HG03175 (cell line): ENCODE results near the gene NELFB.

ENCODE experiments used
- ATAC-seq: cut with Tn5 transposase; IDR thresholded peaks from one replicate; pipeline ENCODE4 v1.9.1; 2021; ENCODE audit warnings: mild to moderate bottlenecking, moderate library complexity; ENCODE audit not compliant: unreplicated experiment

The NELFB gene

GRCh38 chr9:137311986-137312851 lies 57.1 kb downstream of the NELFB start:
- ATAC-seq, result no peak

DNA sequence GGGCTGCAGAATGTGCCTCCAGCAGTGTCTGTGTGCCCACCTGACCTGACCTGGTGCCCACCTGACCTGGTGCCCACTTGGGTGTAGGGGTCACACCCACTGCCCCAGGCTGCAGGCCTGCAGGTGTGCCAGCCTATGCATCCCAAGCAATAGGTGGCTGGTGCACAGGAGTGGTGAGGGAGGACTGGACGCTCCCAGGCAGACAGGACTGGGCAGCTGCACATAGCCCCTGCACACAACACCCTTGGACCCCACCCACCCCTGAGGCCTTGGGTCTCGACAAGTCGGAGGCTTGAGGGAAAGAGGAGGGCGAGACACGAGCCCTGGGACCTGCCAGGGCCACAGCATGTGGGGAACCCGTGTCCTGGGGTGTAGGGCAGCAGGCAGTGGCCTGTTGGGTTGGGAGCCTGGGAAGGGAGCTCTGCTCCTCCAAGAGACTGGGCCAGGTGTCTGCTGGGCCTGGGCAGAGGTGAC lies 57.8 kb downstream of the NELFB start:
- ATAC-seq, result no peak

DNA sequence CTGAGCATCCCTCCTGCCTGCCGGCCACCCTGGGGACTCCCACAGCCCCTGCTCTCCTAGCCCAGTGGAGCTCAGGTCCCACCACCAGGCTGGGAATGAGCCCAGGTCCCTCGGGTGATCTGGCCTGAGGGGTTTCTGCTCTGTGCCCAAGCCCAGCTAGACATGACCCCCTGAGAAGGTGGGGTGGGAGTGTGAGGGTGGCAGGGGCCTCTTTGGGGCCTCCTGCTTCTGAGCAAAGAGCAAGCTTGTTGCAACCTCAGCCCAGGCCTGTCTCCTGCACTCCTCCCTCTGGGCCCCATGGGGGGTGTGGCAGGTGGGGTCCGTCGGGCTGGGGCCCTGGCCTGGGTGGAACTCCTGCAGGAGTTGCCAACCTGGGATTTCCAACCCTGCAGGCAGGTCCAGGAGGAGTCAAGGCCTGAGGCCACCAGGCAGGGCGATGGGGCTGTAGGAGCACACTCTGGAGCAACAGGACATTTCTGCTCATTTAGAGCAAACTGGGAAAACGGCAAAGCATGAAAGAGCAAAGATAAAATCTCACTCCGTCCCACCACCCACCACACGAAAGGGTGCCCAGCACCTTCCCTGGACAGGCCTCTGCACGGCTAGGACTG lies 58.3 kb downstream of the NELFB start:
- ATAC-seq, result no peak

GRCh38 chr9:137313956-137314560 lies 58.9 kb downstream of the NELFB start:
- ATAC-seq, result no peak

GRCh38 chr9:137314561-137315560 lies 59.7 kb downstream of the NELFB start:
- ATAC-seq, result no peak

DNA sequence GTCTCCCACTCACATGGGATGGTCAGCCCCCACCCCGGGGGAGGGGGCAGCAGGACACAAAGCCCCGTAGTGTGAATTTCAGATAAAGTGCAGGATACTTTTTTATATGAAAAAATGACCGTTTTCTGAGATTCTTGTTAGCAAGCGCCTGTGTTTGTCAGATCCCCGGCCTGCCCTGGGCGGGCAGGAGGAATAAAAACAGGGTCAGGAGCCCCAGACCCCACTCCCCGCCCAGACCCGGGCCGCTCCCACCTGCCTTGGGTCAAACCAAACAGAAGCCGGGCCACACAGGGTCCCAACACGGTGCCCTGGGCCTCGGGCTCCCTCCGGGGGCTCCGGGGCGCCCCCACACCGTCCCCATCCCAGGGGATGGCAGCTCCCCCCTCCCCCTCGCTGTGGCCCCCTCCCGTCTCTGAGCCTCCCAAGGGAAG lies 60.5 kb downstream of the NELFB start:
- ATAC-seq, result no peak

DNA sequence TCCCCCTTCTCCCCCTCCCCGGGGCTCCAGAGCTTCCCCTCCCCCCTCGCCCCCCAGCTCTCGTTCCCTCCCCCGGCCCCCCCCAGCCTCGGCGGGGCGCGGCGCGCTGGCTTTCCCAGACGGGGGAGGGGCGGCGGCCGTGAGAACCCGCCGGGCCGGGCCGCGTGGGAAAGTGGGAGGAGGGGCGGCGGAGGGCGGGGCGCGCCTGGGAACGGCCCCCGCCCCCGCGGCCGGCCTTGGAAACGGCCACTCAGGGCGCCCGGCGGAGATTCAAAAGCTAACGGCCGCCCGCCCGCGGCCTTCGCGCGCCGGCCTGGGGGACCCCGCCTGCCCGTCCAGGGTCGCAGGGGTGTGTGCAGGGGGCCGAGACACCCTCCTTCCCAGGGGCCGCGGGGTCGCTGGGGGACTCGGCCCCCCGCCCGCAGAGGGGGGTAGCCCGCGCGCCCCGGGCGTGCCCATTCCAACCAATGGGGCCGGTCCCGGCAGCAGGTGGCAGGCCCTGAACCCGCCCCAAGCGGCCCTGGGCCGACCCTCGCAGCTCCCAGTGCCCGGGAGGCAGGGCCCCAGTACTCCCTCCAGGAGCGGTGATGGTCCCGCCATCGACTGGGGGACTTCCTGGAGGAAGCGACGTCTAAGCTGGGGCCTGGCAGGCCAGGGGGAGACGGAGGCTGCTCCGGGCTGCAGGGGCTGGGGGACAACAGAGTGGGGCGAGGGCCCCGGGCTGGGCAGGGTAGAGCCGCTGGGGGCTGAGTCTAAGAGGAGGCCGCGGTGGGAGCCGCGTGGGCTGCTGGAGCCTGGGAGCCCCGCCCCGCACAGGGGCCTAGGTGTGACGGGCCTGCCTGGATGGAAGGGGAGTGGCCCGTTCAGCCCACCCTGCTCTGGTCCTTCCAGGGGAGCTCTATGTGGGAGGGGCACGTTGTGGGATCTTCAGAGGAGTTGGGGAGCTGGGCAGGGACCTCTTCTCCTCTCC lies 61.2 kb downstream of the NELFB start:
- ATAC-seq, result no peak

DNA sequence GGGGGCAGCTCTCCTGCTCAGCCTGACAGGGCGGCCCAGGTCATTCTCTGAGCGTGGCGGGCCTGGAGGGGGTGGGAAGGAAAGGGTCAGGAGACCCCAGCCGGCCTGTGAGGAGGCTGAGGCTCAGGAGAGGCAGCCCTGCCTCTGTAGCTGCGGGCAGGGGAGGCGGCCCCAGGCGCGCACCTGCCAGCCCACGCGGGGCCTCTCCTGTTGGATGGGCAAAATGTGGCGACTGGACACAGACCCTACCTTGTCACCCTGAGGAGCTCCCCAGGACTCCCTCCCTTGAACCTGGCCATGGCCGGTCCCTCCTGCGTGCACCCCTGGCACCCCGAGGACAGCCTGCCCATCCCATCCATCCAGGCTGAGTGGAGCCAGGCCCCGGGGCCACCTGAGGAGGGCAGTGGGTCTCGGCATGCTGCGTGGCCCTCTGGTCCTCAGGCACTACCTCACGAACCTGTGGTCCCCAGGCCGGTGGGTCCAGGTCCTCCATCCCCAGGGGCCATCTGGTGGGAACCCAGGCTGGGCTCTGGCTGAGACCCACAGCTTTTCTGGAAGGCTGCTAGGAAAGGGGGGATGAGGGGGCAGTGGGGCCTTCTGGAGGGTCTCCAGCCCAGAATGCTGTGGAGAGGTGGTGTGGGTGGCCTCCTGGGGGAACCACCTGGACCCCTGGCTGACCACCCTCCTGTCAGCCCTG lies 62.0 kb downstream of the NELFB start:
- ATAC-seq, result no peak

DNA sequence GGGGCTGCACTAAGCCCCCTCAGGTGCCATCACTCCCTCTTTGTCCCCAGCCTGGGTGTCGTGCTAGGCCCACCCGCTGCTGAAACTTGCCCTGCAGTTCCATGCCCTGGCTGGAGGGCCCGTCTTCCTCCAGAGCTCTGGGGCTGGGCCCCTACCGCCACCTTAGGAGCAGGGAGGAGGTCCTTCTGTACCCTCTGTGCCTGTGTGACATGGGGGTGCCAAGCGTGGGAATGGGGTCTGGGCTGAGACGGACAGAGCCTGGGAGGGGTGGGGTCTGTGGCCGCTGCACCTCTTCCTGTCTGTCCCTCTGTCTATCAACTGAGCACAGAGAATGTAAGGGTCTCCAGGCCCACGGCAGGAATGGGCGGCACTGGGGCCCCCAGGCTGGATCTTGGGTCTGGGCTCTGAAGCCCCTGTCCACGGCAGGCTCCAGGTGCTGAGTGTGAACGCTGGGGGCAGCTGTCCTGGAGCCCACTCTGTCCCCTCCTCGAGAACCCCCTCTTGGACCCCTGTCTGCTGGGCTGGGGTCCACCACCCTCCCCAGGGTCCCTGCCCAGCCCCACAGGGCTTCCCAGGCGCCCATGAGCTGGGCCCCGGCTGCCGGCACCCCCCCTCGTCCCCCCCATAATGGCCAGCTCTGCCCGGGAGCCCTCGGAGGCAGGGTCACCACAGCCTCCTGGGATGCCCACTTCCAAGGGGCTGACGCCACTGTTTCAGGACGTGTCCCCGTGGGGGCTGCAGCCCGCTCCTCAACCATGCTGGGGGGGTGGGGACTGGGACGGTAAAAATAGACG lies 62.8 kb downstream of the NELFB start:
- ATAC-seq, result no peak

GRCh38 chr9:137318602-137319001 lies 63.5 kb downstream of the NELFB start:
- no peak for ATAC-seq

- ATAC-seq, result no peak
Measured at GRCh38 chr9:137319011-137319738, 64.0 kb downstream of the NELFB start.

DNA sequence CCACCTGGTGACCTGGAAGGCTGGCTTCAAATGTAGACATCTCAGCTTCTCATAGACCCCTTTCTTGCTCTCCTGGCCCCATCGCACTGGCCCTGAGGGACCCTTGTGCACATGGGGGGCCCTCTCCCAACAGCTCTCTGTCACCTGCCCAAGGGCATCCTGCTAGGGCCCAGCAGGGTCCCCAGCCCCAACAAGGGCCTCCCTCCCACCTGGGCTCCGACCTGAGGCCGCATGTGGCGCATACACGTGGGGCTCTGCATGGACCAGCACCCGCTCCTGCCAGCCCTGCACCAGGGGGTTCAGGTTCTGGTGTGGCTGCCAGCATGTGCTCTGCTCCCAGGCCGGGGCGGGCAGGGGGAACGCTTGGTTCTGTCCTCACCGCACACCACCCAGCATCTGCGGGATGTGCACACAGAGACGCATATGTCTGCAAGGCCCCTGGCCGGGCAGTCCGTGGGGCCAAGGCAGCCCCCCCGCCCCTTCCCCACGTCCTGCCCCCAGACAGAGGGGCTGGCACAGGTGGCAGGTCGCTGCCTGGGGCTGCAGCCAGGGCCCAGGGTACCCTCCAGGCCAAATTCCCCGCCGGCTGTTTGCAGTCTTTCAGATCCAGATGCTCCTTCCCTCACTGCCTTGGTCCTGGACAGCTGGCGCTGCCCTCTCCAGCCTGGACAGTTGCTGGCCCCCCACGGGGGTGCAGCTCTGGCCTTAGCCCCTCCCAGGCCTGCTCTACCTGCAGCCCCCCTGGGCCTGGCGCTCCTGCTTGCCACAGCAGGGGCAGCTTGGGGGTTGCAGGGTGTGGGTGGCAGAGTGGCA lies 64.8 kb downstream of the NELFB start:
- ATAC-seq, result no peak

DNA sequence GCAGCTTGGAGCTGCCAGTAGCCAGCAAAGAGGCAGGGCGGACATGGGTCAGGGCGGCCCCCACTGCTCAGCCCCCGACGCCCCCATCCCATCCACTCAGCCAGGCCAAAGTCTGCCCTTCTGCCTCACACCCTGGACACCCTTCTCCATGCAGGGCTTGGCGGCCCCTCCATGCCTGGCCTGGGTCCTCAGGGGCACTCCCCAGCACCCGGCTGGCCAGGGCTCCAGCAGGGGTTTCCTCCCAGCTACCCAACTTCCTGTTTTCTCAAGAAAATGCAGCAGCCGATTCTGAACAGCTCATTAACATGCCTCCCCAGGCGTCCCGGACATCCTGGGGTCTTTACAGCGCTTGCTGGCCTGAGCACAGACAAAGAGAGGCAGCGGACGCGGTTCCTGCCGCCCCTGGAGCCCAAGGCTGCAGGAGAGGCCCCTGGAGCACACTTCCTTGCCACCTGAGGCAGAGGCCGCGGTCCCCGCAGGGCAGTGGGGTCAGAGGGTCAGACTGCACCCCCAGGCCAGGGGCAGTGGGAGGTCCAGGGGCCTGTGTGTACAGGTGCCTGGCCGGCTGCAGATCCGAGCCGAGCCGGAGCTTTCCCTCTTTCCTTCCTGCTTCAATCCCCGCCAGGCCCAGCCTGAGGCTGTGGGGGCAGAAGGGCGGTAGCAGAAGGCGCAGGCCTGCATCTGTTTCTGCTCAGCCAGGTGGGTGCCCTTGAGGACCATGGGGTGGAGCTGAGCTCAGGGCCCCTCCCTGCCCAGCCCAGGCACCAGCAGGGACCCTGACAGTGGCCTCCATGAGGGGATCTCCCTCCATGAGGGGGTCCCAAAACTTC lies 65.6 kb downstream of the NELFB start:
- ATAC-seq, result no peak

DNA sequence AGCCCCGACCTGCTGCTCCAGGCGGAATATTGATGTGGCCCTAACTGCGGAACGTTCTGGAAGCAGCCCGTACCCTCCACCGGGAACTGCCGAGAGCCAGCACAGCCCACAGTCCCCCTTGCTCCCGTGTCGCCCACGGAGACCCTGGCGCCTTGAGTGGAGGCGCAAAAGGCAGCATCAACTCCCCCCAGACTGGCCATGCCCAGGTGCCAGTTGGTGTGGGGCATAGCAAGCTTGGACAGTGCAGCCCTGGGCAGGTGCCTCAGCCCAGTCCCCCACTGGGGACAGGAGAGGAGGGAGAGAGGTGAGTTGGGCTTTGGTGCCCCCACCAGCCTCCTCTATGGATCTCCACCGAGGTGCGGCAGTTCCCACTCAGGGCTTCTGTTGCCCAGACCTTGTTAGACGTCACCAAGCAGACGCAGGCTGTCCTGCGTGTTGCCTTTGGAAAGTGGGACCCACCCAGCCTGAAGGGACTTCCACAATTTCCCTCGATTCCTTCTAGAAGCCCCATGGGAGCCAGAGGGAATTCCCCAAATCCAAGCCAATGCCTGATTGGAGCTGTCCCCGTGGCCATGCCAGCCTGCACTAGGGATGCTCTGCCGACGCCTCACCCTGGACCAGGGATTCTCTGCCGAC lies 66.7 kb downstream of the NELFB start:
- no peak for ATAC-seq
